SU-DHL-6 (cell line): ENCODE data around the gene ADPRH.

ENCODE experiments used
- CTCF ChIP-seq: fragments of 200-600 bp; sonication (generic); IDR thresholded peaks from one replicate; pipeline ENCODE4 v1.5.1; 2017; ENCODE audit warnings: antibody characterized with exemption, mild to moderate bottlenecking, low read length, moderate library complexity; ENCODE audit not compliant: insufficient read depth, poor library complexity, severe bottlenecking
- EZH2phosphoT487 ChIP-seq: fragments of 200-600 bp; sonication (generic), shearing (Covaris generic); conservative IDR thresholded peaks from 2 replicates; pipeline ENCODE4 v1.6.1; 2018; ENCODE audit warnings: mild to moderate bottlenecking, antibody characterized with exemption, low read length, moderate library complexity, mixed read lengths

DNA sequence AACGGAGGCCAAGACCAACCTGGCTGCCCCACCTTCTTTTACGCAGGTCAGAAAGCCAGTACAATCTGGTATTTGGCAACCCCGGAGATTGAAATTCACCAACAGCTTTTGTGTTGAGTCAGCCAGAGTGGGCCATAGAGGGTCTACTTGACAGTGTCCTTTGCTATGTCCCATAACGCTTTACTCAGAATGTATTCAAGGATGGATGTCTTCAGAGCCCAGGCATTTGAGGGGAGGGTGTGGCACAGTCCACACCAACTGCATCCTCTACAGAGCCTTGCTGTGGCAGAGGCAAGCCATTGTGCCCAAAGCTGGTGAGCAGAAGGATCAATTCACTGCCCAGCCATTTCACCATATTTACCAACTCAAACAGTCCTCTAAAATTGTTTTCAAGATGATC lies 36.8 kb downstream of the ADPRH start:
- no peak for TF ChIP-seq CTCF
- no peak for TF ChIP-seq EZH2phosphoT487
